GM23338 (cell line): Measurements from ENCODE around the gene GNA15. TPM values are rescaled to one million over a fixed set of nuclear protein-coding genes. Genes with fewer than 3 reads are reported as not detected.
A peak's percentile ranks its signal among the peaks of the same experiment; 100 is the strongest.

Source experiments
- ATAC-seq: fragments of 200-7000 bp; cut with Tn5 transposase; 3 replicates; pipeline ENCODE4 v1.9.1; 2020
- DNase-seq: peaks from one replicate; pipeline ENCODE4 v3.0.0-alpha.2; 2015; ENCODE audit warnings: low spot score
- H2AFZ ChIP-seq: fragments of 200-600 bp; sonication (generic); 2 replicates; pipeline ENCODE4 v1.8.0; 2016; ENCODE audit warnings: antibody characterized with exemption, mild to moderate bottlenecking, moderate library complexity
- H3F3A ChIP-seq: fragments of 200-600 bp; sonication (generic); replicated peaks from 2 replicates; pipeline ENCODE4 v1.8.0; 2017; ENCODE audit warnings: antibody characterized with exemption, mixed run types, low read depth
- H3K27ac ChIP-seq: fragments of 200-600 bp; sonication (generic); 2 replicates; pipeline ENCODE4 v1.6.1; 2016; ENCODE audit warnings: low read depth
- H3K27me3 ChIP-seq: fragments of 200-600 bp; sonication (generic); 2 replicates; pipeline ENCODE4 v1.8.0; 2016; ENCODE audit warnings: mild to moderate bottlenecking, mixed run types, moderate library complexity; ENCODE audit not compliant: insufficient read depth
- H3K36me3 ChIP-seq: fragments of 200-600 bp; sonication (generic); 2 replicates; pipeline ENCODE4 v1.8.0; 2016; ENCODE audit warnings: mild to moderate bottlenecking; ENCODE audit not compliant: insufficient read depth
- H3K4me1 ChIP-seq: fragments of 200-600 bp; sonication (generic); 2 replicates; pipeline ENCODE4 v1.8.0; 2016; ENCODE audit warnings: mild to moderate bottlenecking, moderate library complexity; ENCODE audit not compliant: insufficient read depth
- H3K4me2 ChIP-seq: fragments of 200-600 bp; sonication (generic); 2 replicates; pipeline ENCODE4 v1.7.1; 2017; ENCODE audit warnings: mixed run types
- H3K4me3 ChIP-seq: fragments of 200-600 bp; sonication (generic); 2 replicates; pipeline ENCODE4 v1.6.1; 2016; ENCODE audit warnings: mixed run types
- H3K79me2 ChIP-seq: fragments of 200-600 bp; sonication (generic); replicated peaks from 2 replicates; pipeline ENCODE4 v1.8.0; 2017; ENCODE audit warnings: mild to moderate bottlenecking; ENCODE audit not compliant: insufficient read depth
- H3K9me2 ChIP-seq: fragments of 200-600 bp; sonication (generic); 2 replicates; pipeline ENCODE4 v1.8.0; 2017; ENCODE audit not compliant: insufficient read depth
- H4K20me1 ChIP-seq: fragments of 200-600 bp; sonication (generic); replicated peaks from 2 replicates; pipeline ENCODE4 v1.8.0; 2017; ENCODE audit warnings: mild to moderate bottlenecking; ENCODE audit not compliant: insufficient read depth
- H3K27ac Mint-ChIP-seq: 2 replicates; pipeline ENCODE4 v1.8.0; 2020; ENCODE audit warnings: inconsistent platforms, mild to moderate bottlenecking, moderate library complexity, mixed read lengths
- H3K27me3 Mint-ChIP-seq: 3 replicates; pipeline ENCODE4 v1.8.0; 2022; ENCODE audit warnings: low read depth, mild to moderate bottlenecking, moderate library complexity, mixed read lengths, inconsistent platforms; ENCODE audit not compliant: insufficient read depth, poor library complexity
- H3K36me3 Mint-ChIP-seq: 3 replicates; pipeline ENCODE4 v1.8.0; 2021; ENCODE audit warnings: low read depth, mild to moderate bottlenecking, inconsistent platforms, moderate library complexity, mixed read lengths
- H3K4me1 Mint-ChIP-seq: 3 replicates; pipeline ENCODE4 v1.8.0; 2020; ENCODE audit warnings: mild to moderate bottlenecking, inconsistent platforms, mixed read lengths
- H3K4me3 Mint-ChIP-seq: 3 replicates; pipeline ENCODE4 v1.8.0; 2021; ENCODE audit warnings: moderate library complexity, mild to moderate bottlenecking, inconsistent platforms, mixed read lengths
- H3K9me3 Mint-ChIP-seq: 3 replicates; pipeline ENCODE4 v1.8.0; 2020; ENCODE audit warnings: moderate library complexity, mild to moderate bottlenecking, inconsistent platforms, mixed read lengths
- CREB1 ChIP-seq: fragments of 250-450 bp; sonication (Bioruptor Pico); IDR thresholded peaks from 2 replicates; pipeline ENCODE4 v1.5.0; 2020; ENCODE audit warnings: low read depth, mild to moderate bottlenecking, moderate library complexity
- CTCF ChIP-seq, 2 experiments: fragments of 200-600 bp in 1 of 2; sonication (generic) in 1 of 2; conservative IDR thresholded peaks; 2 replicates each; pipeline versions ENCODE4 v1.5.1 to v1.6.1; 2016 to 2017; ENCODE audit warnings: antibody characterized with exemption in 2 of 2, low read depth in 2 of 2, mild to moderate bottlenecking in 2 of 2, moderate library complexity in 1 of 2
- ETS1 ChIP-seq: IDR thresholded peaks from 2 replicates; pipeline ENCODE4 v1.6.1; 2016; ENCODE audit warnings: antibody characterized with exemption
- EZH2 ChIP-seq: fragments of 200-600 bp; sonication (generic); IDR thresholded peaks from one replicate; pipeline ENCODE4 v1.8.0; 2017; ENCODE audit warnings: antibody characterized with exemption, mild to moderate bottlenecking, low read depth; ENCODE audit not compliant: unreplicated experiment
- EZH2phosphoT487 ChIP-seq: fragments of 200-600 bp; sonication (generic); IDR thresholded peaks from one replicate; pipeline ENCODE4 v1.8.1; 2018; ENCODE audit warnings: antibody characterized with exemption; ENCODE audit not compliant: unreplicated experiment
- NANOG ChIP-seq: IDR thresholded peaks from 2 replicates; pipeline ENCODE4 v1.6.1; 2016; ENCODE audit warnings: antibody characterized with exemption, borderline replicate concordance
- POLR2AphosphoS5 ChIP-seq: IDR thresholded peaks from 2 replicates; pipeline ENCODE4 v1.6.1; 2016; ENCODE audit warnings: antibody characterized with exemption, low read depth
- REST ChIP-seq: IDR thresholded peaks from one replicate; pipeline ENCODE4 v1.6.1; 2018; ENCODE audit warnings: antibody characterized with exemption; ENCODE audit not compliant: unreplicated experiment
- STAT1 ChIP-seq: IDR thresholded peaks from one replicate; pipeline ENCODE4 v1.6.1; 2016; ENCODE audit warnings: antibody characterized with exemption; ENCODE audit not compliant: unreplicated experiment
- ZNF114 ChIP-seq: fragments of 250-450 bp; sonication (Bioruptor Pico); IDR thresholded peaks from 2 replicates; pipeline ENCODE4 v1.5.0; 2020; ENCODE audit warnings: mild to moderate bottlenecking, moderate library complexity
- ZNF331 ChIP-seq: fragments of 250-450 bp; sonication (Bioruptor Pico); IDR thresholded peaks from 2 replicates; pipeline ENCODE4 v1.5.0; 2020; ENCODE audit warnings: low read depth, mild to moderate bottlenecking, moderate library complexity
- polyA plus RNA-seq: library from polyadenylated mRNA; unstranded; fragments of >200 nt; fragmentation: Nextera tagmentation; extraction: Ambion mirVana; gene quantifications from 2 replicates; pipeline ENCODE4 v1.2.1, GENCODE V29; 2016
- total RNA-seq: library from RNA; depleted of rRNA; stranded (reverse); fragments of >200 nt; shearing (Covaris generic); gene quantifications from 2 replicates; pipeline ENCODE4 v1.2.3, GENCODE V29; 2014

Gene GNA15
- total and polyA plus RNA-seq, 2 experiments from 2014 or later, result 0.14 to 0.31 TPM

- Mint-ChIP-seq H3K4me3 (peak overlapping the region; percentile 41; the same call in 1 of the 3 replicates), H3K36me3 (no peaks in the 10 kb centered on the region), H3K4me1 (peaks cover 5% of the 10 kb centered on the region; the same call in 2 of the 3 replicates), H3K27me3 (no peaks in the 10 kb centered on the region), H3K9me3 (no peaks in the 10 kb centered on the region), H3K27ac (no peak overlapping the region)
- Histone ChIP-seq H3K27ac (no peak overlapping the region), H3F3A (0 out of 2 replicates have a peak, but pooled peaks cover 4% of the 10 kb centered on the region), H3K4me1 (no peaks in the 10 kb centered on the region), H3K9me2 (peaks cover 8% of the 10 kb centered on the region; the same call in 1 of the 2 replicates), H3K79me2 (no peaks in the 10 kb centered on the region), H3K4me2 (no peak overlapping the region), H4K20me1 (no peaks in the 10 kb centered on the region), H3K27me3 (no peaks in the 10 kb centered on the region), H2AFZ (no peak overlapping the region; the same call in 1 of the 2 replicates), H3K36me3 (no peaks in the 10 kb centered on the region), H3K4me3 (no peak overlapping the region)
- ATAC-seq, result no peak; the same call in 2 of the 3 replicates
- TF ChIP-seq NANOG, result no peak
- no peak for TF ChIP-seq CREB1 (CRISPR knock-in tag)
- no peak for TF ChIP-seq CTCF (conservative IDR thresholded peaks at IDR 0.05; ENCODE audit: low read depth in 2 of 2)
- no peak for DNase-seq
Measured at GRCh38 chr19:3150739-3151329, 15.0 kb downstream of the GNA15 start.

GRCh38 chr19:3151563-3152418 is 16.0 kb downstream of the GNA15 start:
- H3F3A ChIP-seq, result 0 out of 2 replicates have a peak, but pooled peaks cover 4% of the 10 kb centered on the region
- H3K4me1 ChIP-seq, result no peaks in the 10 kb centered on the region
- no peaks in the 10 kb centered on the region; the same call in 2 of the 3 replicates for H3K9me3 Mint-ChIP-seq
- ATAC-seq (no peak), DNase-seq (no peak)
- peaks cover 6% of the 10 kb centered on the region for H3K27me3 Mint-ChIP-seq
- no peak overlapping the region for H3K4me3 ChIP-seq
- H2AFZ ChIP-seq, result no peak overlapping the region
- H3K27ac Mint-ChIP-seq, result no peak overlapping the region
- no peaks in the 10 kb centered on the region for H4K20me1 ChIP-seq
- no peaks in the 10 kb centered on the region for H3K36me3 Mint-ChIP-seq
- H3K4me1 Mint-ChIP-seq, result peaks cover 5% of the 10 kb centered on the region; the same call in 2 of the 3 replicates
- no peak overlapping the region for H3K4me3 Mint-ChIP-seq
- peaks cover 8% of the 10 kb centered on the region; the same call in 1 of the 2 replicates for H3K9me2 ChIP-seq
- no peaks in the 10 kb centered on the region for H3K27me3 ChIP-seq
- no peak overlapping the region for H3K27ac ChIP-seq
- H3K4me2 ChIP-seq, result no peak overlapping the region
- no peaks in the 10 kb centered on the region for H3K36me3 ChIP-seq
- no peaks in the 10 kb centered on the region for H3K79me2 ChIP-seq
- no peak for TF ChIP-seq ZNF114
- no peak for TF ChIP-seq CREB1 (CRISPR knock-in tag)
- TF ChIP-seq REST, result no peak
- no peak for TF ChIP-seq EZH2phosphoT487
- TF ChIP-seq STAT1, result no peak
- no peak for TF ChIP-seq NANOG
- TF ChIP-seq CTCF (conservative IDR thresholded peaks at IDR 0.05; ENCODE audit: low read depth in 2 of 2), result no peak
- no peak for TF ChIP-seq ETS1
- no peak for TF ChIP-seq POLR2AphosphoS5
- TF ChIP-seq ZNF331 (CRISPR knock-in tag), result no peak
- TF ChIP-seq EZH2, result no peak
